ENCODE measurements around the gene ZFYVE1.

The ZFYVE1 gene

GRCh38 chr14:72982146-72982708 is 44.7 kb downstream of the ZFYVE1 start:
- no peak for DNase-seq (ENCODE audit: low read depth)
- H3K4me3 ChIP-seq (ENCODE audit: low read depth, low read length) = no peak overlapping the region
- no peak for TF ChIP-seq CTCF (conservative IDR thresholded peaks at IDR 0.05; ENCODE audit: low read depth, low read length)

- H3K4me3 ChIP-seq (ENCODE audit: low read depth, low read length) = no peak overlapping the region
- DNase-seq (ENCODE audit: low read depth) = no peak
- TF ChIP-seq CTCF (conservative IDR thresholded peaks at IDR 0.05; ENCODE audit: low read depth, low read length) = no peak
Measured at GRCh38 chr14:72980863-72981262, 46.0 kb downstream of the ZFYVE1 start.

GRCh38 chr14:72978856-72979255 is 48.0 kb downstream of the ZFYVE1 start:
- no peak for TF ChIP-seq CTCF (conservative IDR thresholded peaks at IDR 0.05; ENCODE audit: low read depth, low read length)
- no peak for DNase-seq (ENCODE audit: low read depth)
- H3K4me3 ChIP-seq (ENCODE audit: low read depth, low read length) = no peak overlapping the region

GRCh38 chr14:72975770-72976169 is 51.1 kb downstream of the ZFYVE1 start:
- peak; percentile 28 for TF ChIP-seq CTCF (conservative IDR thresholded peaks at IDR 0.05; ENCODE audit: low read depth, low read length)
- peak; percentile 16 for DNase-seq (ENCODE audit: low read depth)
- H3K4me3 ChIP-seq (ENCODE audit: low read depth, low read length) = no peak overlapping the region

- no peak for TF ChIP-seq CTCF (conservative IDR thresholded peaks at IDR 0.05; ENCODE audit: low read depth, low read length)
- H3K4me3 ChIP-seq (ENCODE audit: low read depth, low read length) = no peak overlapping the region
- no peak for DNase-seq (ENCODE audit: low read depth)
Measured at GRCh38 chr14:72974661-72975060, 52.2 kb downstream of the ZFYVE1 start.

- no peak for TF ChIP-seq CTCF (conservative IDR thresholded peaks at IDR 0.05; ENCODE audit: low read depth, low read length)
- H3K4me3 ChIP-seq (ENCODE audit: low read depth, low read length) = no peak overlapping the region
- no peak for DNase-seq (ENCODE audit: low read depth)
Measured at GRCh38 chr14:72970824-72971434, 56.0 kb downstream of the ZFYVE1 start.

GRCh38 chr14:72970058-72970630 is 56.8 kb downstream of the ZFYVE1 start:
- DNase-seq (ENCODE audit: low read depth) = no peak
- no peak overlapping the region for H3K4me3 ChIP-seq (ENCODE audit: low read depth, low read length)
- TF ChIP-seq CTCF (conservative IDR thresholded peaks at IDR 0.05; ENCODE audit: low read depth, low read length) = no peak
